Measurements from ENCODE around the gene COL1A2.

COL1A2 gene

GRCh38 chr7:94471604-94472003 is 76.9 kb downstream of the COL1A2 start:
- TF ChIP-seq CTCF (IDR thresholded peaks at IDR 0.05; ENCODE audit: borderline replicate concordance, insufficient read depth, low read depth, low read length), result no peak

GRCh38 chr7:94472608-94473007 is 77.9 kb downstream of the COL1A2 start:
- TF ChIP-seq CTCF (IDR thresholded peaks at IDR 0.05; ENCODE audit: borderline replicate concordance, insufficient read depth, low read depth, low read length), result no peak
- no peak overlapping the region for H3K4me3 ChIP-seq (ENCODE audit: low read depth, low read length)

More at GRCh38 chr7:94471604-94472003, 76.9 kb downstream of the COL1A2 start:
- H3K4me3 ChIP-seq (ENCODE audit: low read depth, low read length), result no peak overlapping the region

- no peak for TF ChIP-seq CTCF (IDR thresholded peaks at IDR 0.05; ENCODE audit: borderline replicate concordance, insufficient read depth, low read depth, low read length)
Observed at GRCh38 chr7:94476251-94476840, 81.7 kb downstream of the COL1A2 start.

GRCh38 chr7:94477878-94478277 is 83.2 kb downstream of the COL1A2 start:
- no peak for TF ChIP-seq CTCF (IDR thresholded peaks at IDR 0.05; ENCODE audit: borderline replicate concordance, insufficient read depth, low read depth, low read length)
- H3K4me3 ChIP-seq (ENCODE audit: low read depth, low read length), result no peak overlapping the region

More at GRCh38 chr7:94476251-94476840, 81.7 kb downstream of the COL1A2 start:
- H3K4me3 ChIP-seq (ENCODE audit: low read depth, low read length), result no peak overlapping the region

- TF ChIP-seq CTCF (IDR thresholded peaks at IDR 0.05; ENCODE audit: borderline replicate concordance, insufficient read depth, low read depth, low read length), result no peak
- H3K4me3 ChIP-seq (ENCODE audit: low read depth, low read length), result no peak overlapping the region
Observed at GRCh38 chr7:94478648-94479214, 84.0 kb downstream of the COL1A2 start.

Data from GM12875 (cell line).